ACC112 (cell line): ENCODE measurements around the gene TOR1AIP1.

Experiments used
- H2AFZ ChIP-seq: fragments of 200-600 bp; sonication (generic); one replicate; pipeline ENCODE4 v1.6.0; 2017; ENCODE audit warnings: antibody characterized with exemption, low read length; ENCODE audit not compliant: unreplicated experiment
- H3K27ac ChIP-seq: fragments of 200-600 bp; sonication (generic); 2 replicates; pipeline ENCODE4 v1.5.1; 2014; ENCODE audit warnings: low read depth, mild to moderate bottlenecking, antibody characterized with exemption, low read length, moderate library complexity
- H3K27me3 ChIP-seq: fragments of 200-600 bp; sonication (generic); 2 replicates; pipeline ENCODE4 v1.6.1; 2014; ENCODE audit warnings: mild to moderate bottlenecking, antibody characterized with exemption, low read length, moderate library complexity, mixed read lengths; ENCODE audit not compliant: insufficient read depth
- H3K36me3 ChIP-seq: fragments of 200-600 bp; sonication (generic); 2 replicates; pipeline ENCODE4 v1.6.1; 2016; ENCODE audit warnings: mild to moderate bottlenecking, antibody characterized with exemption, low read length, moderate library complexity, mixed read lengths; ENCODE audit not compliant: insufficient read depth
- H3K4me1 ChIP-seq: fragments of 200-600 bp; sonication (generic); one replicate; pipeline ENCODE4 v1.6.1; 2016; ENCODE audit warnings: low read length, mixed read lengths; ENCODE audit not compliant: insufficient read depth, unreplicated experiment, control insufficient read depth
- H3K4me3 ChIP-seq: fragments of 200-600 bp; sonication (generic); 2 replicates; pipeline ENCODE4 v1.5.1; 2014; ENCODE audit warnings: mild to moderate bottlenecking, low read depth, low read length
- H3K79me2 ChIP-seq: fragments of 200-600 bp; sonication (generic); one replicate; pipeline ENCODE4 v1.6.0; 2016; ENCODE audit warnings: low read length; ENCODE audit not compliant: control insufficient read depth, unreplicated experiment, insufficient read depth

The TOR1AIP1 gene

DNA sequence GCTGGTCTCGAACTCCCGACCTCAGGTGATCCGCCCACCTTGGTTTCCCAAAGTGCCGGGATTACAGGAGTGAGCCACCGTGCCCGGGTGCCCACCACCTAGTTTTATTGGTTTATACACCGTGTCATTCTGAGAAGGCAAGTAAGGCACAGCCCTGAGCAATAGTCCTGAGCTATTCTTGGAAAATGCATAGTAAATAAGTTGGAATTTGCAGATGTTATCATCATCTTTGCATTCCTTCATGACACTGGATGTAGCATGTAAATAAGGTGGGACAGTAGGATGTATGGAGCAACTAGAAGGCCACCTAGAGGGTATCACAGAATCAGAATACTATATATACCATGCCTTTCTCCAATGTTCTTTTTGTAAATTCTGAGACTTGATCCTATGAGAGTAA is 15.5 kb upstream of the TOR1AIP1 start:
- no peak overlapping the region for H3K4me3 ChIP-seq
- H2AFZ ChIP-seq: no peak overlapping the region
- H3K27me3 ChIP-seq: no peaks in the 10 kb centered on the region
- peaks cover 19% of the 10 kb centered on the region for H3K36me3 ChIP-seq
- H3K27ac ChIP-seq: no peak overlapping the region
- H3K4me1 ChIP-seq: no peaks in the 10 kb centered on the region
- peaks cover 54% of the 10 kb centered on the region for H3K79me2 ChIP-seq

DNA sequence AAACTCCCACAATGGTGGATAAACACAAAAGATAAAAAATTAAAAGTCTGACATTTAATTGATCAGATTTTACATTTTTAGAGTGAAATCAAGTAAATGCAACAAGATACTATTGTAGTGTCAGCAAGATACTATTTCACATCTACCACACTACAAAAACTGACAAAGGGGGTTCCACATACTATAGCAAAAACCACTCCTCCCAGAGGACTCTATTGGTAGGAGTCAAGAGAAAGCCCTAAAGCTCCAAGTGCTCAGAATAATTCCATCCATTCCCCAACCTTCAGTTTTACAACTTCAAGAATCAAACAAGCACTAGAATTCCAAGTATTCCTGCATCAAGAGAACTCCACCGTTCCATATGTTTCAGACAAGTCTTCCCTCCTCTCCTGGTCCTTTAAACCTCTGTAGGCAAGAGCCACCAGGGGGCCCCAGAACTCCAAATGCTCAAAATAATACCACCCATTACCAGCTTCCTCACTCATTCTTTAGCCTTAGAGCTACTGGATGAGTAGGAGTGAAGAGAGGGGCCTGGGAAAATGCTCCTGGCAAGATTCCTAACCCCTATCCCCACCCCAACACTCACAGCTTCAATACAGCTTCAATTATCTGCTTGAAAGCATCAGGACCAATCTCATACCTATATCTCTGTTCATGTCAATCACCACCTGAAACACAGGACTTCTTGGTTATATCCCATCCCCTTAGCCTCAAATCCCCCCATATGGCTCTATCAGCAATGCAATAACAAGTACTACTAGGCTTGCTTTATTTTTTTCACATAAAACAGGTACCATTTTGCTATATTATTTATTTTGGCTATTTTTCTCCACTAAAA is 14.4 kb upstream of the TOR1AIP1 start:
- no peak overlapping the region for H3K27ac ChIP-seq
- H3K79me2 ChIP-seq: peaks cover 63% of the 10 kb centered on the region
- H2AFZ ChIP-seq: no peak overlapping the region
- no peaks in the 10 kb centered on the region for H3K4me1 ChIP-seq
- no peaks in the 10 kb centered on the region for H3K27me3 ChIP-seq
- H3K36me3 ChIP-seq: peaks cover 19% of the 10 kb centered on the region
- H3K4me3 ChIP-seq: no peak overlapping the region

DNA sequence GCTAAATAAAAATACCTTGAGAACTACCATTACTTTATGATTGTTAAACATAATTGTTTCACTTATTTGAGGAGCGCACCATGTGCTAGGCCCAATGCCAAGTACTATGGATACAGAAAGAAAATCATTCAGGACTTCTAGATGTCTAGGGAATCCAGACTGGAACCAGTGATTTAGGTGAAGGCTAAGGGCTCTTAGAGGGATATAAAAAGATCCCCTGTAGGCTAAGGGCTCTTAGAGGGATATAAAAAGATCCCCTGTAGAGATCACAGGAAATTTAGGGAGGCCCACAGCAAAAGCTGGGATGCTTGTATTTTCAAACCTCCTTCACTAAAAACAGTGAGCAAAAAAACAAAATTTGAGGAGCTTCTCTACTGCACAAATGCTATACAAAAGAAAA is 11.2 kb upstream of the TOR1AIP1 start:
- Histone ChIP-seq H3K36me3 (peaks cover 26% of the 10 kb centered on the region), H2AFZ (no peak overlapping the region), H3K27ac (no peak overlapping the region), H3K4me3 (no peak overlapping the region), H3K4me1 (peaks cover 10% of the 10 kb centered on the region), H3K27me3 (no peaks in the 10 kb centered on the region), H3K79me2 (peaks cover 86% of the 10 kb centered on the region)

DNA sequence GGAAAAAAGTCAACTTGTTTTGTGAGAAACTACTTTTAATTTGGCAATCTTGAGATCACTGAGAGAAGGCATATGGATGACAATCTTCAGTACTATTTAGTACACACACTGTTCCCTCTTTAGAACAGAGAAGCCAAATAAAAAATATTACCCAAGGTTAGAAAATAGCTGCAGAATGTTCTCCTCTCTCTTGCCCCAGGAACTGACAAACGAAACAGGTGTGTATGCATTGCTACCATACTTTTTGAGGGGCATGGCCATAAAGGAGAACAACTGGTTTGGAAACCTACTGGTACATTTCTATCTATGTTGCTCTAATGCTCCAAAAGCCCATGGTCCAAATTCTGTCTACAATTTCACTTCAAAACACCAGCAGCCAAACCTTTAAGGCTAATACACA is 10.1 kb upstream of the TOR1AIP1 start:
- H3K4me1 ChIP-seq: peaks cover 13% of the 10 kb centered on the region
- no peak overlapping the region for H3K4me3 ChIP-seq
- no peaks in the 10 kb centered on the region for H3K27me3 ChIP-seq
- peaks cover 90% of the 10 kb centered on the region for H3K79me2 ChIP-seq
- H3K27ac ChIP-seq: no peak overlapping the region
- H2AFZ ChIP-seq: no peak overlapping the region
- H3K36me3 ChIP-seq: peaks cover 27% of the 10 kb centered on the region

DNA sequence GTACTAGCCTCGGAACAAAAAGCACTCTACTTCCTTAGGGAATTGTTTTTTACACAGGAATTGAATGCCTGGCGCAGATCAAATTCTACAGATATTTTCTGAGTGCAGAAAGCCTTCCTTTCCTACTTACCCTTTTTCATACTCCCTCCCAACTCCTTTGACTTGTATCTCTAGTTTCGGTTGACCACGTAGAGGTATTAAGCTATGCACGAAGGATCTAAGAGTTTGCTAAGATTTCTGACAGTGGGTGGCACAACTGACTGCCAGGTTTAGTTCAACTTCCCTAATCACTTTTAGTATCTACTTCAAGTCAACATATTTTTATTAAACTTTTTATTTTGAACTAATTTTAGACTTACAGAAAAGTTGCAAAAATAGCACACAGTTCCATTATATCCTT is 9.5 kb upstream of the TOR1AIP1 start:
- no peaks in the 10 kb centered on the region for H3K27me3 ChIP-seq
- peaks cover 27% of the 10 kb centered on the region for H3K36me3 ChIP-seq
- no peak overlapping the region for H2AFZ ChIP-seq
- no peak overlapping the region for H3K27ac ChIP-seq
- no peak overlapping the region for H3K4me3 ChIP-seq
- H3K4me1 ChIP-seq: peaks cover 13% of the 10 kb centered on the region
- H3K79me2 ChIP-seq: peaks cover 90% of the 10 kb centered on the region

DNA sequence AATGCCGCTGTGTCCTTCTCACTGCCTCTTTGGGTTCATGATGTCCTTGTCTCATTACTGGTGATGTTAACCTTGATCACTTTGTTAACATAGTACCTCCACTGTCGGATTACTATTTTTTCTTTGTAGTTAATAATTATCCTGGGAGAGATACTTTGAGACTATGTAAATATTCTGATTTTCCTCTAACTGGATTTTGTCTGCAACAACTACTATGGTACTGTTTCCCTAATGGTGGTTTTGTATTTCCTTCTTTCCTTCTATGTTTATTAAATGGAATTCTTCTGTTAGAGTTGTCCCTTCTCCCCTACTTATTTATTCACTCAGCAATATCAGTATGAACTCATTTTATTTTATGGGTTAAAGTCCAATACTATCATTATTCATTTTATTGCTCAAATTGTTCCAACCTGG is 8.6 kb upstream of the TOR1AIP1 start:
- Histone ChIP-seq H3K4me3 (no peak overlapping the region), H3K27ac (no peak overlapping the region)

DNA sequence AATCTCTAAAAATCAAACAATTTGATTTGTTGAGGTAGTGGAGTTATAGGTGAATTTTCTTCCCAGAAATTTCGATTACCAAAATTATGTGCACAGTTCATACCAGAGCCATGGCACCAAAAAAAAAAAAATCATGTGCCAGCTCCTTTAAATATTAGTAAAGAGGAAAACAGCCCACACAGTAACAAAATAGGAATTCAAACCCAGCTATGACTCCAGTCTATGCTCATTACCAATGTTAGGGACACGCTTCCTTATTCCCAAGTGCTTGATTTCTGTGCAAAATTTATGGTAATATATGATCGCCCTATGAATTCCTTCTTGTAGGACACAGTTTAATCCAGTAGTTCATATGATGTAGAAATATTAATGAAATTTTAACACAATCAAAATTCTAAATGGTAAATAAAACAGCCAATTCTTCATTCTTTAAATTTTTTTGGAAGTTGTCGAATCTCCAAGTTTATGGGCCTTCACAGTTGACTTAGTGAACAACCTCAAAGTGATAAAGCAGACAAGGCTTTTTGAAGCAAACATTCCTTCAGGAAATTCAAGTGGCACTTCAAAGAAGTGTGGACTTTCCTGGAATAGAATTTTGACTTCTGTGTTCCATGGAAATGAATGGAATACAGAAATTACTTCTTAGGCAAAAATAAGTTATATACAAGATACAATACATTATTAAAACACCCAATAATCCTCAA is 6.3 kb upstream of the TOR1AIP1 start:
- H3K79me2 ChIP-seq: peaks cover 73% of the 10 kb centered on the region
- peaks cover 22% of the 10 kb centered on the region; the same call in 1 of the 2 replicates for H3K36me3 ChIP-seq
- peaks cover 23% of the 10 kb centered on the region for H3K4me1 ChIP-seq
- H3K27me3 ChIP-seq: no peaks in the 10 kb centered on the region
- H2AFZ ChIP-seq: no peak overlapping the region
- peak overlapping the region; percentile 85 for H3K4me3 ChIP-seq
- peak overlapping the region; percentile 26; the same call in 1 of the 2 replicates for H3K27ac ChIP-seq

More for the DNA sequence above, 8.6 kb upstream of the TOR1AIP1 start:
- Histone ChIP-seq H3K79me2 (peaks cover 86% of the 10 kb centered on the region), H2AFZ (no peak overlapping the region), H3K36me3 (peaks cover 24% of the 10 kb centered on the region), H3K4me1 (peaks cover 19% of the 10 kb centered on the region), H3K27me3 (no peaks in the 10 kb centered on the region)

DNA sequence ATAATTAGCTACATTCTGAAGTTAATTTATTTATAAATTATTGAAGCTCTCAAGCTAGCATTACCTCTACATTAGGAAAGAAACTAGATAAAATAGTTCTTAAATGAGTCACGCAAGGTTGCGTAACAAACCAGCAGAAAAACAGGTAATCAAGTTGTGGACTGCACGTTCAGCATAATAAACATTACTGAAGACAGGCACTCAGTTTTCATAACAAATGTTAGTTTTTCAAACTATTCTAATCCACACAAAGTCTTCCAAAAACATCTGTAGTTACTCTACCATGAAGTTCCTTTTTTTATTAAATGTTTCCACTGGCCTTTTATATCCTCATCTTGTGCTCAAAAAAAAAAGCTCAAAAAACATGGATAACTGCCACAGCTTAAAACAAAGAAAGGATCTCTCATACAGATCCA is 5.8 kb upstream of the TOR1AIP1 start:
- peaks cover 22% of the 10 kb centered on the region; the same call in 1 of the 2 replicates for H3K36me3 ChIP-seq
- no peak overlapping the region for H2AFZ ChIP-seq
- H3K79me2 ChIP-seq: peaks cover 69% of the 10 kb centered on the region
- peak overlapping the region; percentile 85 for H3K4me3 ChIP-seq
- peak overlapping the region; percentile 26 for H3K27ac ChIP-seq
- H3K4me1 ChIP-seq: peaks cover 23% of the 10 kb centered on the region
- no peaks in the 10 kb centered on the region for H3K27me3 ChIP-seq

DNA sequence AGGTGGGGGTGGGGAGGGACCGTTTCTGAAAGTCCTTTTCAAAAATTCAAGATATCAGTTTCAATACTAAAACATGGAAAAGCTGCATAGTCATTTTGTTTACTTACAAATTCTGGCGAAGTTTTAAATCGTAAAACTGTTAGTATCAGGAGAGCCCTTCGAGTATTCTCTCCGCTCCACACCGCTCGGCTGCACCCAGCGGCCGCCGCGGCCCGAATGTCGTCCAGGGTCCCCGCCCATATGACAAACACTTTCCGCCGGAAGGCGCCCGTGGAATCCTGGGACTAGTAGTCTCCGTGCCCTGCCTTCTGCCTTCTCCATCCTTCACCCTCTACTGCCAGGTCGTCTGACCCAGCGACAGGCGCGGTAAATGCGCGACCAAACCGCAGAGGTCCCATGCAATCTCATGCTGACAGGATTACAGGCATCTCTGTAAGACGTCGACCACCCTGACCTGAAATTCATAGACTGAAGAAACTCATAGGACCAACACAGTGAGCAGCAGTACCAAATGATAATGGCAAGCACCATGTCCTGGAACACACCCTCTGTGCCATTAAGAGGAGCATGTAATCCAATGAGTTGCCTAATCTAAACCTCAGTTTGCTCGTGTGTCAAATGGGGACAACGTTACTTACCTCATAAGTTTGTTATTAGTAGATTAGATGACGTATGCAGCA is 4.4 kb upstream of the TOR1AIP1 start, which contains the start of gene TOR1AIP2:
TSS of gene TOR1AIP2 (minus strand) at position 218 of the 680 bp plus-strand sequence. CDS start 25,138 bp downstream, outside the sequence.
- Histone ChIP-seq H3K36me3 (peaks cover 22% of the 10 kb centered on the region; the same call in 1 of the 2 replicates), H3K4me3 (peak within 1 kb of the TSS; percentile 85), H3K27me3 (no peaks in the 10 kb centered on the region), H3K4me1 (peaks cover 23% of the 10 kb centered on the region), H3K27ac (peak within 1 kb of the TSS; percentile 26), H2AFZ (peak within 1 kb of the TSS; percentile 75), H3K79me2 (peaks cover 56% of the 10 kb centered on the region)

DNA sequence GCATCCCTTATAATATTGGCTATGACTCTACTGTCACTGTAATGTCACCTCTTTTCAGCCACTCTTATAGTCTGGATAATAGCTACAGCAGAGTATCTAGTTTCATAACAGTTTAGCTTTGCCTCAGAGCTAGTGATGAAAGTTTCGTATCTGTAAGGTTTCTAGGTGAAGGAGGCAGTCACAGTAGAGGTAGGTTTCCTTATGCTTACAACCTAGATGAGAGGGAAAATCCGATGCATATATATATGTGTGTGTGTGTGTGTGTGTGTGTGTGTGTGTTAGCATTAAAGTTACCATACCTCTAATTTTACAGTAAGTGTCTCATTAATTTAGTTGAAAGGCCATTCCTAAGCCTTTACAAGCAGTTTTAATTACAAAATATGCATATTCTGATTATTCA is 2.3 kb upstream of the TOR1AIP1 start:
- peaks cover 28% of the 10 kb centered on the region for H3K4me1 ChIP-seq
- H2AFZ ChIP-seq: no peak overlapping the region
- H3K4me3 ChIP-seq: no peak overlapping the region
- H3K27me3 ChIP-seq: no peaks in the 10 kb centered on the region
- H3K79me2 ChIP-seq: peaks cover 55% of the 10 kb centered on the region
- no peak overlapping the region for H3K27ac ChIP-seq
- H3K36me3 ChIP-seq: peaks cover 12% of the 10 kb centered on the region
